PFSK-1 (cell line): ENCODE results near the gene KLHL24.

Experiments used
- FOXP2 ChIP-seq: optimal IDR thresholded peaks from 2 replicates; pipeline ENCODE3; 2011; ENCODE audit warnings: borderline replicate concordance, control low read depth, inconsistent platforms; ENCODE audit not compliant: insufficient read depth; ENCODE audit errors: extremely low read length, extremely low read depth
- POLR2AphosphoS5 ChIP-seq: IDR thresholded peaks from 2 replicates; pipeline ENCODE4 v1.6.1; 2012; ENCODE audit warnings: low read depth, mild to moderate bottlenecking, control low read depth, low read length, moderate library complexity
- REST ChIP-seq, 2 experiments: IDR thresholded peaks; 2 replicates each; pipeline versions ENCODE4 v1.6.1 to v1.8.0; 2011 to 2012; ENCODE audit warnings: low read depth in 2 of 2, low read length in 2 of 2, control low read depth in 1 of 2, inconsistent platforms in 1 of 2, mild to moderate bottlenecking in 1 of 2, moderate library complexity in 1 of 2; ENCODE audit not compliant: insufficient read depth in 1 of 2
- SIN3A ChIP-seq: IDR thresholded peaks from 2 replicates; pipeline ENCODE4 v1.6.1; 2012; ENCODE audit warnings: mild to moderate bottlenecking, low read length, moderate library complexity, borderline replicate concordance; ENCODE audit not compliant: insufficient read depth
- TAF1 ChIP-seq: IDR thresholded peaks from 2 replicates; pipeline ENCODE4 v1.6.1; 2012; ENCODE audit warnings: low read length, control low read depth, borderline replicate concordance; ENCODE audit not compliant: insufficient read depth

KLHL24 gene

DNA sequence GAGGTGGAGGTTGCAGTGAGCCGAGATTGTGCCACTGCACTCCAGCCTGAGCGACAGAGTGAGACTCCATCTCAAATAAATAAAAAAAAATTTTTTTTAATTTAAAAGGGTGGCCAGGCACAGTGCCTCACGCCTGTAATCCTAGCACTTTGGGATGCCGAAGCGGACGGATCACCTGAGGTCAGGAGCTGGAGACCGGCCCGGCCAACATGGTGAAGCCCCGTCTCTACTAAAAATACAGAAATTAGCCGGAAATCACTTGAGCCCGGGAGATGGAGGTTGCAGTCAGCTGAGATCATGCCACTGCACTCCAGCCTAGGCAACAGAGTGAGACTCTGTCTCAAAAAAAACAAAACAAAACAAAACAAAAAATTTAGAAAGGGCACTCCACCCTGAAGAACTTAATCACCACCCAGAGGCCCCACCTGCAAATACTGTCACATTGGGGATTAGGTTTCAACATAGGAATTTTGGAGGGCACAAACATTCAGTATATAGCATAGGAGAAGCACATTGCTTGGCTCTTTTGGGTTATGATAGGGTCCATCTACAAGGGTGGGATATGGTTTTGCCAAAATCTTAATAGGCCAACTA is 55.1 kb downstream of the KLHL24 start:
- TF ChIP-seq TAF1: no peak
- TF ChIP-seq POLR2AphosphoS5: no peak
- TF ChIP-seq FOXP2: no peak
- TF ChIP-seq SIN3A: no peak
- TF ChIP-seq REST (IDR thresholded peaks at IDR 0.05; ENCODE audit: insufficient read depth in 1 of 2, low read depth in 2 of 2, low read length in 2 of 2): no peak

- no peak for TF ChIP-seq SIN3A
- TF ChIP-seq TAF1: no peak
- no peak for TF ChIP-seq FOXP2
- no peak for TF ChIP-seq POLR2AphosphoS5
- no peak for TF ChIP-seq REST (IDR thresholded peaks at IDR 0.05; ENCODE audit: insufficient read depth in 1 of 2, low read depth in 2 of 2, low read length in 2 of 2)
These were observed 57.0 kb downstream of the KLHL24 start for GRCh38 chr3:183692436-183692835.

DNA sequence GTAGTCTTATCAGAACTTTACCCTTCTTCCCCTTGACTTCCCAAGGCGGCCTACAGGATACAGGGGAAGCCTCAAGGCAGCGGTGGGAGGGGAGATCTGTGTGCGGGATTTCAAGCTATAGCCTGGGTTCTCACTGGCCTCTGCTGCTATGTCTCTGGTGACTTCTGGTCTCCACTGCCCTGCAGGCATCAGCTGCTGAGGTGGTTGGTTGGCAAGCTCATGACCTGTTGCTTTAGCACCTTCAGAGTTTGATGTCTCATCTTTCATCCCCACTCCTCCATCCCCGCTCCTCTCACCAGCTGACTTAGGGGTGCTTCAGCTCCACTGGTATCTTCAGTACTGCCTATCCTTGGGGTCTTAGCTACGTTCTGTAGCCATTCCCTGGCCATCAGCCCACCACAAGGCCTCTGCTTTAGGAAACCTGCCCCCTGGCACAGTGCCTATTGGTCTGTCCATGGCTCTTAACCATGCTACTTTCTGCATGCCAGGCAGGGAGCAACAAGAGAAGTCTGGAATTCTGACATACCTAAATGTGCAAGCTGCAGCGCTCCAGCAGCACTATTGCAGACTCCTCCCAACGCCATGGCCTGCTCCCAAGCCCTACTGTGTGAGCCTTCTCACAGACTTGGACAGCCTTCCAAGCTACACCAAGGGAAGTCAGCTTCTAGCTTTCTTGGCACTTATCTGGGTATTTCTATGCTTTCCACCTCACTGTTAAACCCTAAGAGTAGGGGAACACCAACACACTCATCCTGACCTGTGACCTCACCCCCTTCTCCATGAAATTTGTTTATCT is 60.3 kb downstream of the KLHL24 start:
- no peak for TF ChIP-seq SIN3A

DNA sequence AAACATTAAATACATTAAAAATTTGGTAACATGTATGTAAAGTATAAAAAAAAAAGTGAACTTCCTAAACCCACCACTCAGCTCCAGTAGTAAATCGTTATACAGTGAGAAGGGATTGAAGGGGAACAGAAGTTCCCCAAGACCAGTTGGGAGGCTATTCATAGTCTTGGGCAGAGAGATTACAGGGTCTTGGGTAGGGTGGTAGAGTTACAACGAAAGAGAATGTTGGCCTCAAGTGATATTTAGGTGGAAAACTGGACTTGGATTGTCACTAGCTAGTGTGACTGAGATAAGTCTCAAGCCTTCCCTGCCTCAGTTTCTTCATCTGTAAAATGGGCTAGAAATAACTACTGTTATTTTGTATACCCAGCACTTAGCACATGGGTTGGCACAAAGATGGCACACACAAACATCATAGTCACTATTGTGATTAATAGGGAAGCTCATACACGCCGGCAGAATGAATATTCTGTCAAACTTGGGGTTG is 61.7 kb downstream of the KLHL24 start:
- TF ChIP-seq POLR2AphosphoS5 (no peak), TAF1 (no peak), SIN3A (no peak), REST (IDR thresholded peaks at IDR 0.05; ENCODE audit: insufficient read depth in 1 of 2, low read depth in 2 of 2, low read length in 2 of 2) (no peak), FOXP2 (no peak)

DNA sequence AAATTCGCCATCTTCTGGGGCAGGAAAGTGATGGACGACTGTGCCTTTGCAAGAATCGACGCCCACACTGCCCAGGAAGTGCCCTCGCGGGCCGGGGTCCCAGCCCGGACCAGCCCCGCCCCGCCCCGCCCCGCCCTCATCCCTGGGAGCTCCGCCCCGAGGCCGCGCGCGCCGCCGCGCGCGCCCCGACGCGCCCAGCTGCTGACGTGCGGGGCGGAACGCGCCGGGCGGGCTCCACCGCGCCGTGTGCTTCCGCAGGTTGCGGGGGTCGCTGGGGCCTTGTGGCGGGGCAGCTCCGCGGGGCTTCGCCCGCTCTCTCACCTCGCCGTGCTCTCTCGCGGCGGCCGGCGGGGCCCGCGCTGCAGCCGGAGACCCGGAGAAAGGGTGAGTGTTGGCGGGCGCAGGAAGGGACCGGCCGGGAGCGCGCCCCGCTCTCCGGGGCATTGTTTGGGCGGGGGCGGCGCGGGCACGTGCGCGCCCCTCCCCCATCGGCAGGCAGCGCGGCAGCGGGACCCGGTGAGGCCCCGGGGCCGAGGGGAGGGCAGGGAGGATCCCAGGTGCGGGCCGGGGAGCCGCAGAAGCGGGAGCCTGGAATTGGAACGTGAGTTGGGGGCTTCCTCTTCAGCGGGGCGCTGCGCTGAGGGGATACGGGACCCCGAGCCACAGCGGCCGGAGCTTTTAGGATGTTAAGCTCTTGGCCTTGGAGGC is 62.3 kb downstream of the KLHL24 start, which contains the start of gene YEATS2:
Gene YEATS2, plus strand, starts transcription at position 188 of the 708 bp plus-strand sequence. CDS start 17,366 bp downstream, outside the sequence.
- TF ChIP-seq REST (IDR thresholded peaks at IDR 0.05; ENCODE audit: insufficient read depth in 1 of 2, low read depth in 2 of 2, low read length in 2 of 2): 0 out of 4 replicates have a peak, but pooled peaks of 1 of the 2 experiments have one; percentile 7
- TF ChIP-seq SIN3A: no peak
- no peak for TF ChIP-seq TAF1
- TF ChIP-seq POLR2AphosphoS5: peak; percentile 65
- TF ChIP-seq FOXP2: peak; percentile 14
